SK-N-MC (cell line): ENCODE results near the gene SPATA31D1.

ENCODE experiments used
- EZH2 ChIP-seq: fragments of 200-600 bp; sonication (generic); IDR thresholded peaks from one replicate; pipeline ENCODE4 v1.6.1; 2017; ENCODE audit warnings: antibody characterized with exemption
- FOXP2 ChIP-seq: optimal IDR thresholded peaks from 2 replicates; pipeline ENCODE3; 2011; ENCODE audit warnings: mild to moderate bottlenecking, moderate library complexity; ENCODE audit not compliant: insufficient read depth; ENCODE audit errors: extremely low read length, control extremely low read depth
- POLR2AphosphoS5 ChIP-seq: IDR thresholded peaks from 2 replicates; pipeline ENCODE4 v1.6.1; 2012; ENCODE audit warnings: mild to moderate bottlenecking, low read depth, low read length, borderline replicate concordance

DNA sequence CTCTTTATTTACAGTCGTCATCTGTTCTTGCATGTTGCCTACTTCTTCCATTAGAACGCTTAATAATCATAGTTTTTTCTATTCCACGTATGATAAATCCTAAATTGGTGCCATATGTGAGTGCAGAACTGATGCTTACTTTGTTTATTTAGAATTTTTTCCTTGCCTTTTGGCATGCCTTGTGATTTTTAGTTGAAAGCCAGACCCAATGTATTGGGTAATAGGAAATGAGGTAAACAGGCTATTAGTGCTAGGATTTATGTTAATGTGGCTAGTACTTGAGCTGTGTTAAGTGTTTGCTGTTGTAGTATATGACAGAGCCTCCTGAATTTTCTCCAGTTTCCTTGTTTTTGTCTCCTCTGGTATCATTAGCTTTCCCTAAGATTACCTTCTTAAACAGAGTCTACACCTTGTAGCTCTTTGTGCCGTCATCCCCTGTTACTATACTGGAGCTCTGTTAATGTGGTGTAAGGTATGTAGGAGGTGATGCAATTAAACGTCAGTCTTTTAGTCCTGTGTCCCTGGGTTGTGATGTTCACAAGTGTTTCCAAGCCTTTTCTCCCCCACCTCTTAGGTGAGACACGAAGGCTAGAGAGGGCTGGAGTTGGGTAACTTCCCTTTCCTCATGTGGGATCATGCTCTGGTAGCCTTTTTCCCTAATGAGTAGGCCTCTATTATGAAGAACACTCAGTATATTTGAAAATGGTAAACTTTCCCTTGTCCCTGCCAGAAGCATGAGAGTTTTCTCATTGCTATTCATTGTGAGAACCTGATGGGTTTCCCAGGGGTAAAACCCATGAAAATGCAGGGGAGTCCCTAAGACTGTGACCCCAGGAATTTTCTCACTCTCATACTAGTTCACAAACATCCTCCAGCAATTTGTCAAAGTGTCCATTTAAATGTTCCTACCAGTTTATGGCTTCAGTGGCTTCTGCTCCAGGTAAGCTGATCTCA is 24.1 kb upstream of the SPATA31D1 start:
- TF ChIP-seq POLR2AphosphoS5 (no peak), FOXP2 (no peak), EZH2 (no peak)
